H1 (cell line): ENCODE results near the gene DCTN2. TPM values are rescaled to one million over a fixed set of nuclear protein-coding genes. Genes with fewer than 3 reads are reported as not detected.

Source experiments
- CTCF ChIA-PET: fragments of 300-600 bp; sonication (Branson Sonifier 250); formaldehyde crosslinking; loops from one replicate; lab custom pipeline; 2021; ENCODE audit not compliant: partially characterized antibody; lab: Charles Lee
- POLR2A ChIA-PET: fragments of 300-600 bp; sonication (Branson Sonifier 250); formaldehyde crosslinking; loops from one replicate; lab custom pipeline; 2021; ENCODE audit warnings: inconsistent platforms; ENCODE audit not compliant: partially characterized antibody; lab: Charles Lee
- DNase-seq, 2 experiments: peaks; one replicate each; pipeline versions ENCODE4 v3.0.0 to v3.0.0-alpha.2; 2010 to 2022; ENCODE audit warnings: low spot score in 2 of 2, low read depth in 1 of 2, mixed read lengths in 1 of 2
- FAIRE-seq: peaks from 2 replicates; lab custom pipeline; 2011; peaks lifted over from hg19 to GRCh38; lab: Jason Lieb, UNC
- H2AFZ ChIP-seq: 2 replicates; pipeline ENCODE4 v1.8.1; 2012; ENCODE audit warnings: low read length, inconsistent platforms
- H2AK5ac ChIP-seq: 2 replicates; pipeline ENCODE4 v1.6.1; 2013; ENCODE audit warnings: low read depth, low read length
- H2BK120ac ChIP-seq: replicated peaks from 2 replicates; pipeline ENCODE3; 2013; ENCODE audit warnings: low read depth, low read length, inconsistent platforms
- H2BK12ac ChIP-seq: 2 replicates; pipeline ENCODE4 v1.6.1; 2013; ENCODE audit warnings: low read depth, low read length
- H2BK15ac ChIP-seq: 2 replicates; pipeline ENCODE4 v1.6.1; 2013; ENCODE audit warnings: low read length
- H2BK20ac ChIP-seq: 2 replicates; pipeline ENCODE4 v1.6.1; 2013; ENCODE audit warnings: low read length
- H2BK5ac ChIP-seq: 2 replicates; pipeline ENCODE4 v1.6.1; 2013; ENCODE audit warnings: low read depth, low read length
- H3K14ac ChIP-seq: 2 replicates; pipeline ENCODE4 v1.6.1; 2013; ENCODE audit warnings: inconsistent platforms; ENCODE audit not compliant: insufficient read length
- H3K18ac ChIP-seq: 2 replicates; pipeline ENCODE4 v1.6.1; 2013; ENCODE audit warnings: low read length; ENCODE audit errors: extremely low read depth
- H3K23ac ChIP-seq: 2 replicates; pipeline ENCODE4 v1.6.1; 2013; ENCODE audit warnings: inconsistent platforms; ENCODE audit not compliant: insufficient read length
- H3K23me2 ChIP-seq: 2 replicates; pipeline ENCODE4 v1.6.1; 2013; ENCODE audit warnings: low read depth, low read length
- H3K27ac ChIP-seq: 2 replicates; pipeline ENCODE4 v1.6.1; 2011; ENCODE audit warnings: low read depth, low read length, inconsistent platforms
- H3K27me3 ChIP-seq, 4 experiments: replicated peaks in 1 of 4; 1 replicate in 1 of 4; 2 replicates in 3 of 4; pipeline versions ENCODE4 v1.6.1 to v1.8.1; 2011 to 2013; ENCODE audit warnings: low read length in 3 of 4, mild to moderate bottlenecking in 3 of 4, inconsistent platforms in 2 of 4, mixed read lengths in 2 of 4, moderate library complexity in 1 of 4; ENCODE audit not compliant: control insufficient read depth in 3 of 4, insufficient read depth in 3 of 4; ENCODE audit errors: extremely low read depth in 1 of 4
- H3K36me3 ChIP-seq, 4 experiments: 2 replicates each; pipeline versions ENCODE4 v1.6.1 to v1.8.1; 2011 to 2013; ENCODE audit warnings: mild to moderate bottlenecking in 4 of 4, low read length in 3 of 4, moderate library complexity in 2 of 4, control low read depth in 1 of 4, inconsistent platforms in 1 of 4; ENCODE audit not compliant: insufficient read depth in 4 of 4, control insufficient read depth in 2 of 4
- H3K4ac ChIP-seq: replicated peaks from 2 replicates; pipeline ENCODE3; 2013; ENCODE audit warnings: low read length, low read depth, mixed read lengths, inconsistent platforms; ENCODE audit not compliant: insufficient read length
- H3K4me1 ChIP-seq, 4 experiments: replicated peaks in 1 of 4; 1 replicate in 1 of 4; 2 replicates in 3 of 4; pipeline versions ENCODE4 v1.6.1 to v1.8.1; 2011 to 2013; ENCODE audit warnings: low read length in 3 of 4, inconsistent platforms in 2 of 4, mixed read lengths in 1 of 4; ENCODE audit not compliant: insufficient read depth in 4 of 4, control insufficient read depth in 3 of 4
- H3K4me2 ChIP-seq, 2 experiments: 2 replicates each; pipeline versions ENCODE4 v1.6.1 to v1.8.1; 2011 to 2013; ENCODE audit warnings: low read depth in 2 of 2, low read length in 2 of 2, control low read depth in 1 of 2, inconsistent platforms in 1 of 2, mild to moderate bottlenecking in 1 of 2; ENCODE audit not compliant: insufficient read depth in 1 of 2
- H3K4me3 ChIP-seq, 4 experiments: fragments of 200-600, 300-600 bp in 1 of 4; sonication (generic), shearing (Covaris generic), sonication (Bioruptor Twin) in 1 of 4; 2 replicates each; pipeline versions ENCODE4 v1.5.1 to v1.8.1; 2011 to 2016; ENCODE audit warnings: low read length in 4 of 4, low read depth in 3 of 4, control low read depth in 2 of 4, inconsistent platforms in 2 of 4, mild to moderate bottlenecking in 2 of 4, mixed read lengths in 1 of 4, moderate library complexity in 1 of 4; ENCODE audit not compliant: insufficient read depth in 2 of 4; ENCODE audit errors: extremely low read depth in 1 of 4
- H3K56ac ChIP-seq: replicated peaks from 2 replicates; pipeline ENCODE3; 2013; ENCODE audit warnings: low read depth, mild to moderate bottlenecking, mixed read lengths, low read length, inconsistent platforms; ENCODE audit not compliant: insufficient read length
- H3K79me1 ChIP-seq: 2 replicates; pipeline ENCODE4 v1.6.1; 2013; ENCODE audit warnings: low read depth, low read length, control low read depth
- H3K79me2 ChIP-seq, 2 experiments: 2 replicates each; pipeline versions ENCODE4 v1.6.1 to v1.8.1; 2012 to 2013; ENCODE audit warnings: low read length in 2 of 2, mild to moderate bottlenecking in 2 of 2, inconsistent platforms in 1 of 2; ENCODE audit not compliant: insufficient read depth in 2 of 2, control insufficient read depth in 1 of 2
- H3K9ac ChIP-seq, 4 experiments: replicated peaks in 1 of 4; 1 replicate in 1 of 4; 2 replicates in 3 of 4; pipeline versions ENCODE4 v1.6.1 to v1.8.1; 2011 to 2013; ENCODE audit warnings: low read depth in 3 of 4, low read length in 3 of 4, control low read depth in 2 of 4, mild to moderate bottlenecking in 2 of 4, moderate library complexity in 2 of 4, inconsistent platforms in 1 of 4; ENCODE audit errors: extremely low read depth in 1 of 4
- H3K9me3 ChIP-seq, 2 experiments: 2 replicates each; pipeline versions ENCODE4 v1.6.1 to v1.8.1; 2012 to 2013; ENCODE audit warnings: mild to moderate bottlenecking in 2 of 2, moderate library complexity in 2 of 2, control low read depth in 1 of 2, inconsistent platforms in 1 of 2, low read depth in 1 of 2, low read length in 1 of 2, mixed read lengths in 1 of 2; ENCODE audit not compliant: insufficient read depth in 2 of 2
- H4K20me1 ChIP-seq, 2 experiments: replicated peaks in 1 of 2; 2 replicates each; pipeline versions ENCODE3 to v1.8.1; 2011 to 2013; ENCODE audit warnings: inconsistent platforms in 2 of 2, low read length in 2 of 2, mild to moderate bottlenecking in 1 of 2; ENCODE audit not compliant: insufficient read depth in 2 of 2, control insufficient read depth in 1 of 2
- H4K5ac ChIP-seq: 2 replicates; pipeline ENCODE4 v1.6.1; 2013; ENCODE audit warnings: low read length, low read depth, mixed read lengths, inconsistent platforms; ENCODE audit not compliant: insufficient read length
- H4K8ac ChIP-seq: 2 replicates; pipeline ENCODE4 v1.8.0; 2013; ENCODE audit warnings: mild to moderate bottlenecking, moderate library complexity, low read length, inconsistent platforms; ENCODE audit not compliant: insufficient read depth; ENCODE audit errors: extremely low read depth
- H4K91ac ChIP-seq: replicated peaks from 2 replicates; pipeline ENCODE3; 2013; ENCODE audit warnings: low read length, mixed read lengths, inconsistent platforms; ENCODE audit not compliant: insufficient read length
- CBX5 ChIP-seq: fragments of 300-800, 300-1000 bp; sonication (generic); IDR thresholded peaks from 2 replicates; pipeline ENCODE4 v1.7.1; 2016; ENCODE audit warnings: antibody characterized with exemption, low read length, low read depth
- EZH2 ChIP-seq: fragments of 200-600 bp; sonication (generic); IDR thresholded peaks from 2 replicates; pipeline ENCODE4 v1.7.1; 2012; ENCODE audit warnings: low read depth, mild to moderate bottlenecking, moderate library complexity, low read length, inconsistent platforms; ENCODE audit not compliant: severe bottlenecking
- FOSL1 ChIP-seq: IDR thresholded peaks from 2 replicates; pipeline ENCODE4 v1.6.1; 2011; ENCODE audit warnings: mild to moderate bottlenecking, low read depth, low read length, moderate library complexity; ENCODE audit not compliant: insufficient read depth
- JUN ChIP-seq: IDR thresholded peaks from 2 replicates; pipeline ENCODE4 v1.6.1; 2011; ENCODE audit warnings: low read depth, mild to moderate bottlenecking, improper control_type of control experiment, low read length
- JUND ChIP-seq: IDR thresholded peaks from 2 replicates; pipeline ENCODE4 v1.6.1; 2011; ENCODE audit warnings: mild to moderate bottlenecking, improper control_type of control experiment, low read length
- KDM4A ChIP-seq: IDR thresholded peaks from one replicate; pipeline ENCODE4 v1.7.1; 2012; ENCODE audit warnings: low read depth, mild to moderate bottlenecking, moderate library complexity, low read length, inconsistent platforms; ENCODE audit not compliant: severe bottlenecking
- MAFK ChIP-seq: IDR thresholded peaks from 2 replicates; pipeline ENCODE4 v1.6.1; 2012; ENCODE audit warnings: low read depth, mild to moderate bottlenecking, improper control_type of control experiment, low read length
- NRF1 ChIP-seq: IDR thresholded peaks from 2 replicates; pipeline ENCODE4 v1.6.1; 2011; ENCODE audit warnings: mild to moderate bottlenecking, low read depth, low read length, improper control_type of control experiment
- POLR2A ChIP-seq, 2 experiments: IDR thresholded peaks; 1 replicate in 1 of 2; 2 replicates in 1 of 2; pipeline ENCODE4 v1.6.1; 2011; ENCODE audit warnings: low read depth in 2 of 2, low read length in 2 of 2, mild to moderate bottlenecking in 2 of 2; ENCODE audit errors: control extremely low read depth in 1 of 2
- POLR2AphosphoS5 ChIP-seq: IDR thresholded peaks from 2 replicates; pipeline ENCODE4 v1.6.1; 2011; ENCODE audit warnings: low read depth, low read length
- RBBP5 ChIP-seq: IDR thresholded peaks from 2 replicates; pipeline ENCODE4 v1.7.1; 2012; ENCODE audit warnings: low read depth, mild to moderate bottlenecking, inconsistent platforms, low read length, moderate library complexity, borderline replicate concordance
- RNF2 ChIP-seq: fragments of 200-900, 300-1000 bp; sonication (generic); IDR thresholded peaks from 2 replicates; pipeline ENCODE4 v1.7.1; 2016; ENCODE audit warnings: borderline replicate concordance, low read depth, mild to moderate bottlenecking, antibody characterized with exemption, low read length; ENCODE audit not compliant: poor library complexity, severe bottlenecking; ENCODE audit errors: missing control alignments
- TEAD4 ChIP-seq: IDR thresholded peaks from 2 replicates; pipeline ENCODE4 v1.6.1; 2012; ENCODE audit warnings: low read depth, low read length, inconsistent platforms, mixed read lengths
- ZNF274 ChIP-seq: IDR thresholded peaks from 2 replicates; pipeline ENCODE4 v1.7.0; 2012; ENCODE audit warnings: low read length, borderline replicate concordance; ENCODE audit errors: extremely low read depth
- WGBS, 2 experiments: shearing (Covaris generic) in 1 of 2; methylation state at CpG; one replicate each; pipeline versions ENCODE4 v1.1.6 to v1.1.7; 2013 to 2015; ENCODE audit warnings: low lambda C conversion rate in 2 of 2, mixed read lengths in 2 of 2, inconsistent platforms in 1 of 2, low coverage in 1 of 2, missing lambda C conversion rate in 1 of 2; ENCODE audit not compliant: insufficient replicate concordance in 2 of 2, insufficient coverage in 1 of 2, insufficient read length in 1 of 2; ENCODE audit errors: extremely low coverage in 1 of 2, missing lambda C conversion rate in 1 of 2; 5-methylcytosine and 5-hydroxymethylcytosine counted together
- polyA plus RNA-seq, 7 experiments: library from polyadenylated mRNA; depleted of rRNA in 3 of 7; stranded (reverse) in 5 of 7; unstranded in 2 of 7; fragments of >200 nt in 5 of 7; fragments of 200-250 nt in 2 of 7; gene quantifications; 1 replicate in 5 of 7; 2 replicates in 1 of 7; 4 replicates in 1 of 7; pipeline versions ENCODE4 v1.2.1 to v1.2.3, GENCODE V29; 2011 to 2013; ENCODE audit warnings: missing spikeins in 2 of 7, mixed read lengths in 2 of 7
- total RNA-seq: library from RNA; stranded (reverse); fragmentation: NEBNext Ultra II Directional; extraction: Animal tissue kit (Norgen Biotek cat#: 25700); gene quantifications from 2 replicates; pipeline ENCODE4 v1.2.1, GENCODE V29; 2021

DCTN2 gene
- total and polyA plus RNA-seq, 2 of the 8 experiments (the other 6 are each of a cell fraction or from before 2014, with no cell fraction given): 90.3 to 91.9 TPM

DNA sequence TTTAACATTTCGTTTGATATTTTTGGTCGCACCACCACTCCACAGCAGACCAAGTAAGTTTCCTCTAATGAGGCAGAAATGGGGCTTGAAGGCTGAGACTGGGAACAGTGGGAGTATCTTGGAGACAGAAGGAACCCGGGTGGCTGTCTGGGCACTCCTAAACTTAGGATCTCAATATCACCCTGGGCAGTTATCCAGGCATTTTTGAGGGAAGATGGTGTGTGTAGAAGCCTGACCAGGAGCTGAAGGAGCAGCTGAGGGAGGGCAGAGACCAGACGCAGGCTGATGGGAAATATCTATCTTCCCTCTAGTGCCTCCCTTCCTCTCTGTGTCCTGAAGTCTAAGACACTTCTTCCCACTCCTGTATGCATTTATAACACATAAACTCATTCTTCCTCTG lies 48.4 kb downstream of the DCTN2 start:
- no peak overlapping the region for H3K4ac ChIP-seq
- no peak overlapping the region for H2AK5ac ChIP-seq
- no peak overlapping the region for H2BK15ac ChIP-seq
- peaks cover 0 to 3% of the 10 kb centered on the region in 2 experiments; a peak in 1 of 4 replicates for H3K79me2 ChIP-seq
- H4K91ac ChIP-seq: no peak overlapping the region
- H2BK12ac ChIP-seq: no peak overlapping the region
- peaks cover 29 to 86% (median 60%) of the 10 kb centered on the region in 4 experiments for H3K36me3 ChIP-seq
- H2BK120ac ChIP-seq: no peak overlapping the region
- no peak overlapping the region for H3K14ac ChIP-seq
- H3K4me2 ChIP-seq: no peak overlapping the region
- H4K8ac ChIP-seq: no peak overlapping the region
- no peak overlapping the region for H3K27ac ChIP-seq
- H3K56ac ChIP-seq: no peak overlapping the region
- no peak overlapping the region for H3K23ac ChIP-seq
- 91% methylated on average over 4 of the region's 4 CpGs; no CpG with 5 or more reads in 1 of the 2 experiments for WGBS, 2 experiments
- peaks cover 5% of the 10 kb centered on the region; the same call in 1 of the 2 replicates for H3K79me1 ChIP-seq
- H2BK20ac ChIP-seq: no peak overlapping the region
- no peak overlapping the region for H3K18ac ChIP-seq
- H3K4me3 ChIP-seq: no peak overlapping the region
- H2AFZ ChIP-seq: no peak overlapping the region
- H3K23me2 ChIP-seq: no peaks in the 10 kb centered on the region
- no peaks in the 10 kb centered on the region; a peak in 1 of 4 replicates for H3K9me3 ChIP-seq
- H4K5ac ChIP-seq: no peak overlapping the region
- H3K27me3 ChIP-seq: no peaks in the 10 kb centered on the region
- H3K9ac ChIP-seq: no peak overlapping the region
- ChIA-PET CTCF (interaction anchor here (1.1 to 2.5 kb wide), 5 partner anchors 8 to 21 kb away, joined by 3 to 9 read pairs (median 5); partner anchors contain the start of gene MARS1), POLR2A (interaction anchor here (1.0 kb wide), 1 partner anchor 48 kb away, joined by 3 read pairs; no protein-coding TSS in a partner anchor)
- DNase-seq (no peak), FAIRE-seq (no peak)
- peaks cover 0 to 2% of the 10 kb centered on the region in 2 experiments for H4K20me1 ChIP-seq
- no peaks in the 10 kb centered on the region for H3K4me1 ChIP-seq
- H2BK5ac ChIP-seq: no peak overlapping the region; the same call in 1 of the 2 replicates
- TF ChIP-seq EZH2 (no peak), NRF1 (no peak), MAFK (no peak), JUND (no peak), JUN (no peak), CBX5 (no peak), POLR2A (IDR thresholded peaks at IDR 0.05; ENCODE audit: control extremely low read depth in 1 of 2, low read depth in 2 of 2, low read length in 2 of 2) (no peak), POLR2AphosphoS5 (no peak), FOSL1 (no peak), RBBP5 (no peak), RNF2 (no peak), ZNF274 (no peak), TEAD4 (no peak), KDM4A (no peak)
